NCI-H2107 (cell line): ENCODE results near the gene RSPRY1.
"Not testable (repeated sequence)": the region's sequence is repeated elsewhere in the genome, so short reads cannot be mapped to it uniquely, and the experiment has no call there.

Experiments used
- DNase-seq: peaks from one replicate; lab custom pipeline; 2025; lab: John Stamatoyannopoulos, UW

Gene RSPRY1

DNA sequence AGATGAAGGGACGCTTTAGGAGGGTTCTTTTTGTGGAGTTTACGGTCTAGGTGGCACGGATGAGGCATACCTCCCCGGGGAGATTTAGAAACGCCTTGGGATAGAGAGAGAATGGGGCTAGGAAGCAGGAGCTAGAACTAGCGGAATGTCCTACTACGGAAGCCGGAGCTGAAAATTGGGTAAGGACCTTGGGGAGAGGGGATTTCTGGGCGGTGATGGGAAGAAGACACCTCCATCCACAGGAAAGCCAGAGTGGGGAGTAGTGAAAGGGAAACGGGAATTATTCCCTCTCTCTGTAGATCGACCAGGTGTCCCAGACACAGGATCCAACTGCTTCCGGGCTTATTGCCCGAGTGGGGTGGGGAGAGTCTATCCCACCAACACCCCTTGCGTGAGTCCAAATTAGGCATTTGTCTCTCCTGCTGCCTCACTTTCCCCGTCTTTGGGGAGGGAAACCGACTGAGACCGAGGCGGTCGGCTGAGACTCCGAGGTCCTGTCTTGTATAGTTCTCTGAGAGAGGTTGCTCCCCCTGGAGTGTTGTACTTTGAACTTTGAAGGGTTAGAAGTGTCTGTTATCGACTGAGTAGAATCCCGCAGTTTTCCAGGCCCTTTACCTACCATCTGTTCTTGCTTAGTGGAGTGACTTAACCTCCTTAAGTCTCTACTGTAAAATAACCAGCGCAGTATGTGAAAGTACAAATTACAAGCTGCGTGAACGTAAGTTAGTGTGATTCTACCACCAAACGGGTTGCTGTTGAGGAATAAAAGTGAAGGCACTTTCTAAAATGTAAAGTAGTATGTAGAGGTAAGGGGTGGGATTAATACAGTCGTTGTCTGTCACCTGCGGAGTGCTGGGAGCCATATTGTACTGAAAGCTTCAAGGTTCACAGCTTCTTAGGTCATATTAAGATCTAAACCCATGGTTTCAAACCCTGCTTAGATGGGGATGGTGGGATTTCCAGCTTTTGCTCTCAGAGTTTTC is 1.0 kb downstream of the RSPRY1 start:
- no peak for DNase-seq

DNA sequence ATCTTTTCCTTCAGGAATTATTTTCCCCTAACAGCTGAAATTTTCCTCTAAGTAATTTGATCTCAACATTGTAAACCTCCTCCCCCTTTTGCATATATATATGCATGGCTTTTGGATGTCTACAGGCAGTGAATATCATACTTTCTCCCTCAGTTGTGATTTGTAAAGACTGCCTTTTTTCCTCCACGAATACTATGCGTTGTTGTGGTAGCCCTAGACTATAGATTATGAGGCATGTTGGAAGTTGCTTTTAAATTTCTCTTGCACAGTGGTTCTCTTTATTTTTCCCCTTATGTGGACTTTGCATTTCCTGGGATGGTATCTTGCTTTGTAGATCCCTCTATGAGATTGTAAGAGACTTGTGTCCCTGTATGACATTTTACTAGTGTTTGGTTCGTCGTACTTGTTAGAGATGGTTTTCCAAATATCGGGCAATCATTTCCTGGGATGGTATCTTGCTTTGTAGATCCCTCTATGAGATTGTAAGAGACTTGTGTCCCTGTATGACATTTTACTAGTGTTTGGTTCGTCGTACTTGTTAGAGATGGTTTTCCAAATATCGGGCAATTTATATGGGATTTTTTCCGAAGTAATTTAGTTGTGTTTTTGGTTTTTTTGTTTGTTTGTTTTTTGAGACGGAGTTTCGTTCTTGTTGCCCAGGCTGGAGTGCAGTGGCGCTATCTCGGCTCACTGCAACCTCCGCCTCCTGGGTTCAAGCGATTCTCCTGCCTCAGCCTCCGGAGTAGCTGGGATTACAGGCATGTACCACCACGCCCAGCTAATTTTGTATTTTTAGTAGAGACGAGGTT is 2.0 kb downstream of the RSPRY1 start:
- not testable (repeated sequence) for DNase-seq

DNA sequence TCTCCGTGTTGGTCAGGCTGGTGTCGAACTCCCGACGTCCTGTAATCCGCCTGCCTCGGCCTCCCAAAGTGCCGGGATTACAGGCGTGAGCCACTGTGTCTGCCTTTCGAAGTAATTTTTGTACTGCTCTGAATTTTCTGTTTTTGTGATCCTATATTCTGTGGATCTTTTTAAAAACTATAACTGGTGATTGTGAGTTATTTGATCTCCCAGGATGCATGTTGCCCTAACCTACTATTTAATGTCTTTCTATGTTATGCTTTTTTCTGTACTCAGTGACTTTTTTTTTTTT is 2.5 kb downstream of the RSPRY1 start:
- no peak for DNase-seq

- not testable (repeated sequence) for DNase-seq
Observed at GRCh38 chr16:57189527-57189926, 3.4 kb downstream of the RSPRY1 start.

GRCh38 chr16:57190136-57190535 is 4.0 kb downstream of the RSPRY1 start:
- DNase-seq, result no peak

- no peak for DNase-seq
Observed at GRCh38 chr16:57191056-57191571, 5.0 kb downstream of the RSPRY1 start.

DNA sequence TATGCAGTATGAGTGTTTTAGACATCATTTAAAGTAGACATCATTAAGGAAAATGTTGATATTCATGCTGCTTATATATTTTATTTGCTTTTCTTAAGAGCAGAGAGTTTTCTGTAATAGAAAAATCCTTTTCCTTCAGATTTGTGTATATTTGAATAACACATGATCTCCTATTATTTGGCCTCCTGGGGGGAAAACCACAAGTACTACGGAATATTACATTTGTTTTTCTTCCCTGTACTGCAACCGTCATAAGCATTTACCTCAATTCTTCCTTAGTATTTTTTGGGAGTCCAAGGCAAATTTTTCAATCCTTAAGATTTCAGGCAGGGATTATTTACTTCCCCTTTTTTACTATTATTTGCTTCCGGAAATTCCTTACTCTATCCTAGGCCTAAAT is 6.0 kb downstream of the RSPRY1 start:
- no peak for DNase-seq

DNA sequence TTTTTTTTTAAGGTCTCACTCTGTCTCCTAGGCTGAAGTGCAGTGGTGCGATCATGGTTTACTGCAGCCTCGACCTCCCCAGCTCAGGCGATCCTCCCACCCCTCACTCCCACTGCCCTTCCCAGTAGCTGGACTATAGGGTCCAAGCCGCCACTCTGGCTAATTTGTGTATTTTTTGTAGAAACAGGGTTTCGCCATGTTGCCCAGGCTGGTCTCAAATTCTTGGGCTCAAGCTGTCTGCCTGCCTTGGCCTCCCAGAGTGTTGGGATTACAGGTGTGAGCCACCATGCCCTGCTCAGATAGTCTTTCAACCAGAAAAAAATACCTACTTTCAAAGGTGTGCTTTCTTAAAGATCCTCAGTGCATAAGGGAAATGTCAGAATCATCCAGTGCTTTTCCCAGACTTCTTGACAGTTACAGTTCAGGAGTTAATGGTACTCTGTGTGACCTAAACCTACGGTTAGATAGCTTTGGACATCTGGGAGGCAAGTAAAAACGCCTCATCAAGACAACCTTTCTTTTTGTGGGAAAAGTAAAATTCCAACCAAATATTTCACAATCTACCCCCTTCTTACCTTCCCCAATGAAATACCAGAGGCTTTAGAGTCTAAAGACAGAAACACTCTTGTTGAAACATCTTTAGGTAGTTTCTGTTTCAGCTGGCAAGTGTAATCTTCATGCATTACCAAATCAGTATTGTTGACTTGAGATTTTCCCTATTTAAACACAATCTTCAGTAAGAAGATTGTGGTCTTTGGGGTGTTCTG is 6.8 kb downstream of the RSPRY1 start:
- no peak for DNase-seq

DNA sequence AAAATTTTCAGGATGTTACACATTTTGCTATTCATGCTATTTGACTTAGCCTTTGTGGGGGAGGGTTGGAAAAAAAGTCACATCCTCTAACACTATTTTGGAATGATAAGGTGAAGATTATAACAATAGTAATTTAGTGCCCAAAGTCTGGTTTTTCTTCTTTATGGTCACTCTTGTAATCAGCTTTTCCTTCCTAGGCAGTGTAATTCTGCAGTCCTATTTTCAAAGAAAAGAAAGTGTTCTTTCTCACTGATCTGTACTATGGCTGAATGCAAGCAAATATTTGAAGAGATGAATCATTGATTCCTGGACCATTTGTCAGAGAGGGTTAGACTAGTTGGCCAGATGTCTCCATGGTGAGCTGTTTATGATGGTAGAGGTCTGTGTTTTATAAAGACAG is 8.4 kb downstream of the RSPRY1 start:
- no peak for DNase-seq

DNA sequence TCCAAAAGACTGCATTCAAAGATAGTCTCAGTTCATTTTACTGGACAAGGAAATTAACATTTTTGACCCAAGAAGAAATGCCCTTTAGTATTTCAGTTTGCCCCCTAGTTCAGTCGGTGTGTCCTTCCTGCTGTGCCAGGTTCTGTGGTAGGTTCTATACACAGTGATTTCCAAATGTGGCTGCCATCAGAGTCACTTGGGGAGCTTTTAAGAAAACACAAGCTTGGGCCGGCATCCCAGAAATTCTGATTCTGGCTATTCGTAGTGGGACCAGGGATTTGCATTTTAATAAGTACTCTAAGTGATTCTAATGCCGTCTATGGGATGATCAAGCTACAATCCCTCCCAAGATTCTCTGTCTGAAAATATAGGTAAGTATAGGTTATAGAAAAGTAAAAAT is 10.2 kb downstream of the RSPRY1 start:
- no peak for DNase-seq

GRCh38 chr16:57196753-57197152 is 10.6 kb downstream of the RSPRY1 start:
- no peak for DNase-seq

- not testable (repeated sequence) for DNase-seq
Observed at GRCh38 chr16:57200321-57200720, 14.2 kb downstream of the RSPRY1 start.

DNA sequence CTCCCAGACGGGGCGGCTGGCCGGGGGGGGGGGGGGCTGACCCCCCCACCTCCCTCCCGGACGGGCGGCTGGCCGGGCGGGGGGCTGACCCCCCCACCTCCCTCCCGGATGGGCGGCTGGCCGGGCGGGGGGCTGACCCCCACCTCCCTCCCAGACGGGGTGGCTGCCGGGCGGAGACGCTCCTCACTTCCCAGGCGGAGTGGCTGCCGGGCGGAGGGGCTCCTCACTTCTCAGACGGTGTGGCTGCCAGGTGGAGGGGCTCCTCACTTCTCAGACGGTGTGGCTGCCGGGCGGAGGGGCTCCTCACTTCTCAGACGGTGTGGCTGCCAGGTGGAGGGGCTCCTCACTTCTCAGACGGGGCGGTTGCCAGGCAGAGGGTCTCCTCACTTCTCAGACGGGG is 14.8 kb downstream of the RSPRY1 start:
- DNase-seq, result not testable (repeated sequence)

DNA sequence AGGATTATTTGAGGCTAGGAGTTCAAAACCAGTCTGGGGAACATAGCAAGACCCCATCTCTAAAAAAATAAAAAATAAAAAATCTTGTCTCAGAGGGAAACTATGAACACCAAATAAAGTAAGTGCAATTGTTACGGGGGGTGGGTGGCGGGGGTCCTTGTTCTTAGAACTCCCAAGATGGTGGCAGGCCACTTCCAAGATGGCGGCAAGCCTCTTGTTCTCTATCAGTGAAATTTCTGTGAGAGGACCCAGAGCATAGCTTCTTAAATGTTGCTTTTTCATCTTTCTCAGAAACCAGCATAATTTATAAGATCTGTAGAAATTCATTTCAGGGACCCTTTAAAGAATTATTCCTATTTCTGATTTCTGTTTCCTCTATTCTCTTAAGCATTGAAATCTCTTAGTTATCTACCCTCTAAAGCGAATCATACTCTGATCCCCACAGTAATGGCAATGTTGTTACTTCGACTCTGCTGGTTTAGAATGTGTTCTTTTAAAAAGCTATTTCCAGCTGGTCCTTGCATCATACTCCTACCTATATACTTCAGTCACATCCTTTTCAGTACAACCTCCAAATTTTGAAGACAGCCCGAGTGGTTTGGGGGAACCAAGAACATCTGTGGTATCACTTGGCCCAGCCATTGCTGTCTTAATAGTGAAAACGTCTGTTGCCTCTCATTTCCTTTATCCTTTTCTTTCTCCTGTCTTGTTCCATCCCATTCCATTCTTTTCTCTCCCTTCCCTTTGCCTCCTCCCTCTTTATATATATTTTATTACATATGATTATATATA is 16.2 kb downstream of the RSPRY1 start:
- no peak for DNase-seq

DNA sequence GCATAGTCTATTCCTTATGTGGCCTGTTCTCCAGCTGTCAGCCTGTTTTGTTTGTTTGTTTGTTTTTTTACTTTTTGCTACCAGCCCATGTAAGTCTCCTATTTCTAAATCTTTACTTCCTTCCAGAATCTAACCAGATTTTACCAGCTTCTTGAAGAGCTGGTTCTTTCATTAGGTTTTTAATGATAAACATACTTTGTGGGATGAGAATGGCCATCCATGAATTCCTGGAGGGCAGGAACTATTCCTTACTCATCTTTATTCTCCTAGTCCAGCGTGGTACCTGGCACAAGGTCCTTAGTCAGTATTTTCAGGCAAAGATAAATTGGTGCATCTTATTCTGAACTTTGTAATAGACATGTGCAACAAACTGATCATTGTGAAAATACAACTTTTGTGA is 17.3 kb downstream of the RSPRY1 start:
- no peak for DNase-seq

GRCh38 chr16:57204675-57205074 is 18.5 kb downstream of the RSPRY1 start:
- DNase-seq, result no peak

DNA sequence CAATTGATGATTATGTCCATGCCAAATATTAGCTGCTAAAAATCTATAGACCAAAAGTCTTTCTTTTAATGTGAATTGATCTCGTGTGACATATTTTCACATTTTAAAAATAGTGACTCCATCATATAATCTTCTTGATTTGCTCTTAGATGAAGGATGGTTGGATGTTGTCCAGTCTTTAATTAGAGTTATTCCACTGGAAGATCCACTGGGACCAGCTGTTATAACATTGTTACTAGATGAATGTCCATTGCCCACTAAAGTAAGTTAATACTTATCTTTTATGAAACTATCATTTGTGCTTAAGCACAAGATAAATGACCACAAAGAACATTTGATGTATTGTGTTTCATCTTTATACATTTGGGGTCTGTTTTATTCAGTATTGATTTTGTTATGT is 22.8 kb downstream of the RSPRY1 start:
- no peak for DNase-seq

DNA sequence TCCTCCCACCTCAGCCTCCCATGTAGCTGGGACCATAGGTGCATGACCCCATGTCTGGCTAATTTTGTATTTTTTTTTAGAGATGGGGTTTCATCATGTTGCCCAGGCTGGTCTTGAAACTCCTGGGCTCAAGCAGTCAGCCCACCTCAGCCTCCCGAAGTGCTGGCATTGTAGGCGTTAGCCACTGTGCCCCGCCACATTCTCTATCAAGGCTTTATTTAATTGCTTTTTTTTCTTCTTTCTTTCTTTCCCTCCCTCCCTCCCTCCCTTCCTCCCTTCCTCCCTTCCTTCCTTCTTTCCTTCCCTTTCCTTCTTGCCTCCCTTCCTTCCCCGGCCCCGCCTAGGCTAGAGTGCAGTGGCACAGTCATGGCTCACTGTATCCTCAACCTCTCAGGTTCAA is 23.7 kb downstream of the RSPRY1 start:
- DNase-seq, result no peak

DNA sequence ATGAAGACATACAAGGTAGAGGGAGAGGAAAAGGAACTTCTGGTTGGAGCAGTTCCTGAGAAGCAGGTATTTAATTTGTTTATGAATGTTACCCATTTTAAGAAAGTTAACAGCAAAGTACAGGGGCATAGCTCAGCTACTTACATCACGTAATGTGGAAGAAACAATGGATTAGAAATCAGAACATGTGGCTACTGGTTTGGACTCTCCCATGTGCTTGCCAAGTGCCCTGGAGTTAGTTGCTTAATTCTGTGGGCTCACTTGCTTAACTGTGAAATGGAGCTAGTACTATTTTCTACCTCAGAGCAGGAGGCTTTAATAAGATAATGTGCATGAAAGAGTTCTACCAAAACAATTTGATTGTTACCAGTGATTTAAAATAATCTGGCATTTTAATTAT is 27.3 kb downstream of the RSPRY1 start:
- no peak for DNase-seq

GRCh38 chr16:57216968-57217367 is 30.8 kb downstream of the RSPRY1 start:
- DNase-seq, result no peak

DNA sequence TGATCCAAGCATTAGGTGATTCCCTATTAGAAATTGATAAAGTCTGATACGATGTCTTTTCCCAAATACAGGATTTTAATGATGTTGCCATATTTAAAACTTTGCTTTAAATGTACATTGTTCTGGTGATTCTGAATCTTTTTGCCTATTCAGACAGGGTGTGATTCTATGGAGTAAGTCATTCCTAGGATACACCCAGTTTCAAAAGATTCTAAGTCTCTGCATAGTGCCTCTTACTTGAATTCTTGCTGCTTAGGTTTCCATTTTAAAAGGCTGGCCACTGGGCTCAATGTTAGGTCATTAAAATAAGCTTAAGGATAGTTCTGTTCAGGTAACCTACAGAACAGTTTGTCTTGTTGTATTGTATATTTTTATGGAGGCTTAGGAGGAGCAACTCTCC is 36.9 kb downstream of the RSPRY1 start:
- DNase-seq, result no peak
